HEK293 (cell line): ENCODE results near the gene CXCL17.
"Not testable (repeated sequence)": the region's sequence is repeated elsewhere in the genome, so short reads cannot be mapped to it uniquely, and the experiment has no call there.

Experiments used
- CTCF ChIA-PET: fragments of 350-600 bp; formaldehyde crosslinking; extraction: SDS; loops from one replicate; lab custom pipeline; 2021; ENCODE audit warnings: antibody characterized with exemption; lab: Yijun Ruan, JAX
- POLR2A ChIA-PET: fragments of 300-600 bp; formaldehyde crosslinking; extraction: SDS; loops from one replicate; lab custom pipeline; 2020; ENCODE audit warnings: antibody characterized with exemption, inconsistent platforms; lab: Yijun Ruan, JAX
- H3K27ac ChIP-seq: fragments of 200-500 bp; sonication (Bioruptor generic); 2 replicates; pipeline ENCODE4 v1.5.1; 2014; ENCODE audit warnings: low read depth, low read length, control low read depth, inconsistent platforms; ENCODE audit errors: extremely low read depth
- H3K36me3 ChIP-seq, 2 experiments: fragments of 200-500 bp in 1 of 2; sonication (Bioruptor generic) in 1 of 2; 1 replicate in 1 of 2; 2 replicates in 1 of 2; pipeline ENCODE4 v1.5.1; 2014 to 2017; ENCODE audit warnings: inconsistent platforms in 2 of 2, low read length in 2 of 2; ENCODE audit not compliant: control insufficient read depth in 2 of 2, insufficient read depth in 1 of 2
- H3K4me1 ChIP-seq: fragments of 200-500 bp; sonication (Bioruptor generic); 2 replicates; pipeline ENCODE4 v1.5.1; 2014; ENCODE audit warnings: mild to moderate bottlenecking, low read length, inconsistent platforms; ENCODE audit not compliant: control insufficient read depth, insufficient read depth
- H3K4me3 ChIP-seq: 2 replicates; pipeline ENCODE4 v1.5.1; 2011; ENCODE audit warnings: low read depth, mild to moderate bottlenecking, control low read depth, low read length, moderate library complexity
- H3K9me3 ChIP-seq: fragments of 200-500 bp; sonication (Bioruptor generic); 2 replicates; pipeline ENCODE4 v1.5.1; 2014; ENCODE audit warnings: low read depth, low read length, inconsistent platforms; ENCODE audit not compliant: control insufficient read depth, insufficient read depth
- KLF10 ChIP-seq: fragments of 450-650 bp; IDR thresholded peaks from 2 replicates; pipeline ENCODE4 v1.5.1; 2018; ENCODE audit warnings: missing biosample characterization, mild to moderate bottlenecking, missing genetic modification characterization
- KLF17 ChIP-seq: fragments of 450-650 bp; formaldehyde crosslinking; IDR thresholded peaks from 2 replicates; pipeline ENCODE4 v1.5.1; 2016; ENCODE audit warnings: missing biosample characterization, missing genetic modification characterization
- MZF1 ChIP-seq: fragments of 450-650 bp; formaldehyde crosslinking; IDR thresholded peaks from 2 replicates; pipeline ENCODE4 v1.5.1; 2017; ENCODE audit warnings: missing biosample characterization, missing genetic modification characterization, borderline replicate concordance
- REPIN1 ChIP-seq: fragments of 450-650 bp; formaldehyde crosslinking; IDR thresholded peaks from 2 replicates; pipeline ENCODE4 v1.5.1; 2017; ENCODE audit warnings: missing biosample characterization, missing genetic modification characterization, low read depth
- SCRT1 ChIP-seq: fragments of 450-650 bp; formaldehyde crosslinking; IDR thresholded peaks from 2 replicates; pipeline ENCODE4 v1.5.1; 2016; ENCODE audit warnings: missing biosample characterization, missing genetic modification characterization, borderline replicate concordance
- SCRT2 ChIP-seq: fragments of 450-650 bp; formaldehyde crosslinking; IDR thresholded peaks from 2 replicates; pipeline ENCODE4 v1.5.1; 2016; ENCODE audit warnings: missing biosample characterization, missing genetic modification characterization
- WT1 ChIP-seq: fragments of 450-650 bp; formaldehyde crosslinking; IDR thresholded peaks from 2 replicates; pipeline ENCODE4 v1.5.1; 2016; ENCODE audit warnings: missing biosample characterization, missing genetic modification characterization
- ZBTB17 ChIP-seq: fragments of 450-650 bp; formaldehyde crosslinking; IDR thresholded peaks from 2 replicates; pipeline ENCODE4 v1.5.1; 2016; ENCODE audit warnings: missing biosample characterization, missing genetic modification characterization
- ZBTB7A ChIP-seq: fragments of 450-650 bp; formaldehyde crosslinking; IDR thresholded peaks from 2 replicates; pipeline ENCODE4 v1.5.1; 2016; ENCODE audit warnings: low read depth, missing biosample characterization, missing genetic modification characterization
- ZNF10 ChIP-seq: fragments of 450-650 bp; formaldehyde crosslinking; IDR thresholded peaks from 2 replicates; pipeline ENCODE4 v1.5.1; 2017; ENCODE audit warnings: missing biosample characterization, missing genetic modification characterization
- ZNF157 ChIP-seq: fragments of 450-650 bp; formaldehyde crosslinking; IDR thresholded peaks from 2 replicates; pipeline ENCODE4 v1.5.1; 2016; ENCODE audit warnings: missing biosample characterization, missing genetic modification characterization
- ZNF311 ChIP-seq: fragments of 450-650 bp; formaldehyde crosslinking; IDR thresholded peaks from 2 replicates; pipeline ENCODE4 v1.5.1; 2017; ENCODE audit warnings: missing biosample characterization, missing genetic modification characterization, borderline replicate concordance
- ZNF335 ChIP-seq: fragments of 450-650 bp; formaldehyde crosslinking; conservative IDR thresholded peaks from 2 replicates; pipeline ENCODE4 v1.5.1; 2016; ENCODE audit warnings: missing biosample characterization, missing genetic modification characterization
- ZNF341 ChIP-seq: fragments of 450-650 bp; formaldehyde crosslinking; IDR thresholded peaks from 2 replicates; pipeline ENCODE4; 2016; ENCODE audit warnings: low read depth, missing biosample characterization, missing genetic modification characterization
- ZNF404 ChIP-seq: fragments of 450-650 bp; formaldehyde crosslinking; IDR thresholded peaks from 2 replicates; pipeline ENCODE4 v1.5.1; 2017; ENCODE audit warnings: missing biosample characterization, missing genetic modification characterization
- ZNF416 ChIP-seq: fragments of 450-650 bp; formaldehyde crosslinking; IDR thresholded peaks from 2 replicates; pipeline ENCODE4 v1.5.1; 2016; ENCODE audit warnings: missing biosample characterization, missing genetic modification characterization
- ZNF426 ChIP-seq: fragments of 450-650 bp; formaldehyde crosslinking; IDR thresholded peaks from 2 replicates; pipeline ENCODE4 v1.5.1; 2017; ENCODE audit warnings: missing biosample characterization, missing genetic modification characterization, mild to moderate bottlenecking, inconsistent platforms, moderate library complexity
- ZNF521 ChIP-seq: fragments of 450-650 bp; formaldehyde crosslinking; IDR thresholded peaks from 2 replicates; pipeline ENCODE4 v1.5.1; 2017; ENCODE audit warnings: missing biosample characterization, mild to moderate bottlenecking, missing genetic modification characterization
- ZNF530 ChIP-seq: fragments of 450-650 bp; formaldehyde crosslinking; IDR thresholded peaks from 2 replicates; pipeline ENCODE4 v1.5.1; 2016; ENCODE audit warnings: low read depth, missing biosample characterization, missing genetic modification characterization
- ZNF629 ChIP-seq: fragments of 450-650 bp; formaldehyde crosslinking; IDR thresholded peaks from 2 replicates; pipeline ENCODE4 v1.5.1; 2017; ENCODE audit warnings: missing biosample characterization, missing genetic modification characterization
- ZSCAN23 ChIP-seq: fragments of 450-650 bp; formaldehyde crosslinking; IDR thresholded peaks from 2 replicates; pipeline ENCODE4 v1.5.1; 2016; ENCODE audit warnings: missing biosample characterization, missing genetic modification characterization
- TF ChIP-seq, protein P1 (sequence below): fragments of 450-650 bp; formaldehyde crosslinking; IDR thresholded peaks from 2 replicates; pipeline ENCODE4 v1.5.1; 2016; ENCODE audit warnings: missing biosample characterization, missing genetic modification characterization

The CXCL17 gene

GRCh38 chr19:42485036-42485435 lies 42.3 kb upstream of the CXCL17 start:
- CTCF ChIA-PET = interaction anchor here (0.5 to 1.8 kb wide), 6 partner anchors 14 to 1836 kb away, joined by 3 to 6 read pairs (median 4); no protein-coding TSS in a partner anchor
- POLR2A ChIA-PET, H3K4me3 ChIP-seq, H3K9me3 ChIP-seq, H3K36me3 ChIP-seq, H3K27ac ChIP-seq: not testable (repeated sequence)
- H3K4me1 ChIP-seq = peaks cover 16% of the 10 kb centered on the region

DNA sequence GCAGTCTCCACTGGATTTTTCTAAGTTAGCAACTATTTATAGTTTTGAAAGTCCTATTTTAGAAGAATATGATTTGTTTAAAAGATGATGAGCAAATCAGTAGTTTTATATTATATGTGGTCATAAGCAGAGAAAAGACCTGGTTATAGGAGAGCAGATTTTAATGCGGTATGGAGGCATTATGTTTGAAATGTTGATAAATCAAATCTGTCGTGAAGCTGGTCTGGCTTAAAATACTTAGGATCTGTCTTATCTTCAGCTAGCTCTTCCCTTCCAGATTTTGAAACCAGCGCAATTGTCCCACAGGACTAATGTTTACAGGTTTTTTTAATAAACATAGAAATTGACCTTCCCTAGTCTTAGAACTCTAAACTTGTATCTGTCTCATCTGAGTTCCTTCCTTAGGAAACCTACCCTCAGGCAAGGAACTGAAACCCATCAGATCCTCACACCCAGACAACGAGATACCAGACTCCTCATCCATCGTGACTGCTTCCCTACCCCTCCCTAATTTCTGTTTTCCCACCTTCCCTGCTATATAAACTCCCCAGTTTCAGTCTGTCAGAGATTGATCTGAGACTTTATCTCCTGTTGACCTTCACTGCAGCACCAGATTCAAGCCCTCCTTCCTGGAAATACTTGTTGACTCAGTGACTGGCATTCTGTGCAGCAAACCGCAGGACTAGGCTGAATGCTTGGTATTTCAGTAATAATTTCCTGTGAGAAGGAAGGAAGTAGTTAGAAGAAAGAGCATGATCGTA lies 37.8 kb upstream of the CXCL17 start:
- Histone ChIP-seq H3K4me1 (peaks cover 7% of the 10 kb centered on the region), H3K27ac (no peak overlapping the region), H3K4me3 (no peak overlapping the region), H3K9me3 (no peaks in the 10 kb centered on the region), H3K36me3 (no peaks in the 10 kb centered on the region)
- ChIA-PET CTCF (interaction anchor here (1.0 kb wide), 1 partner anchor 9 kb away, joined by 6 read pairs; no protein-coding TSS in a partner anchor), POLR2A (no interaction called here)
- TF ChIP-seq SCRT2 (tag by site-specific recombination) (peak; percentile 91), SCRT1 (peak; percentile 66; the same call in 1 of the 2 replicates), REPIN1 (tag by site-specific recombination) (no peak), KLF17 (tag by site-specific recombination) (peak; percentile 73), ZBTB17 (peak; percentile 65), ZNF521 (no peak), WT1 (tag by site-specific recombination) (0 out of 2 replicates have a peak, but pooled peaks have one; percentile 30)

DNA sequence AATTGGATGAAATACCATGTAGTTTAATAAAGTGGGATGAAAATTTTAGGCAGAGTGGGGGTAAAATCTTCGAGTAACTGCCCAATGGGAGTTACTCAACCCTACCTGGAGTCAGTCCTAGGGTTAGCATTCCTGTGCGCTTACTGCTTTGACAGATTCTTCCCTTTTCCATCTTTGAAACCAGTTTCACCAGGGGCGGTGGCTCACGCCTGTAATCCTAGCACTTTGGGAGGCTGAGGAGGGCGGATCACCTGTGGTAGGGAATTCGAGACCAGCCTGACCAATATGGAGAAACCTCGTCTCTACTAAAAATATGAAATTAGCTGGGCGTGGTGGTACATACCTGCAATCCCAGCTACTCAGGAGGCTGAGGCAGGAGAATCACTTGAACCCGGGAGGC lies 37.0 kb upstream of the CXCL17 start:
- no peaks in the 10 kb centered on the region for H3K36me3 ChIP-seq
- POLR2A ChIA-PET = interaction anchor here (0.7 kb wide), 1 partner anchor 24 kb away, joined by 5 read pairs; no protein-coding TSS in a partner anchor
- H3K4me1 ChIP-seq = peaks cover 7% of the 10 kb centered on the region
- no peak overlapping the region for H3K27ac ChIP-seq
- CTCF ChIA-PET = interaction anchor here (0.6 to 2.3 kb wide), 5 partner anchors 8 to 39 kb away, joined by 3 to 14 read pairs (median 4); no protein-coding TSS in a partner anchor
- TF ChIP-seq KLF10 (tag by site-specific recombination) = no peak
- TF ChIP-seq, all 188 proteins: peak for 0
- H3K4me3 ChIP-seq = no peak overlapping the region
- no peaks in the 10 kb centered on the region for H3K9me3 ChIP-seq

DNA sequence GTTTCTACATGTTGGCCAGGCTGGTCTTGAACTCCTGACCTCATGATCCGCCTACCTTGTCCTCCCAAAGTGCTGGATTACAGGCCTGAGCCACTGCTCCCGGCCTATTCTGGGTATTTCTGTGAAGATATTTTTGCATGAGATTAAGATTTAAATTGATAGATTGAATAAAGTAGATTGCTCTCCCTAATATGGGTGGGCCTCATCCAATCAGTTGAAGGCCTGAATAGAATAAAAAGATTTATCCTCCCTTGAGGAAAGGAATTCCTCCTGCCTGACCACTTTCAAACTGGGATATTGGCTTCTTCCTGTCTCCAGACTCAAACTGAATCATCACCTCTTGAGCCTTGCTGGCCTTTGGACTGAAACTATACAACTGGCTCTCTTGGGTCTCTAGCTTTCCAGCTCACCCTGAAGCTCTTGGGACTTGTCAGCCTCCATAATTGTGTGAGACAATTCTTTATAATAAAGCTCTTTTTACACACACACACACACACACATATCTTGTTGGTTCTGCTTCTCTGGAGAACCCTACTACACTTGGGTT lies 36.1 kb upstream of the CXCL17 start:
- Histone ChIP-seq H3K4me1 (peaks cover 7% of the 10 kb centered on the region), H3K4me3 (no peak overlapping the region), H3K36me3 (no peaks in the 10 kb centered on the region), H3K27ac (no peak overlapping the region), H3K9me3 (no peaks in the 10 kb centered on the region)
- ChIA-PET CTCF (interaction anchor here (0.6 to 2.3 kb wide), 5 partner anchors 9 to 286 kb away, joined by 3 to 14 read pairs (median 4); partner anchors contain the start of gene CEACAM1), POLR2A (no interaction called here)
- TF ChIP-seq ZNF629 (tag by site-specific recombination) (no peak), ZNF10 (tag by site-specific recombination) (peak; percentile 99)

DNA sequence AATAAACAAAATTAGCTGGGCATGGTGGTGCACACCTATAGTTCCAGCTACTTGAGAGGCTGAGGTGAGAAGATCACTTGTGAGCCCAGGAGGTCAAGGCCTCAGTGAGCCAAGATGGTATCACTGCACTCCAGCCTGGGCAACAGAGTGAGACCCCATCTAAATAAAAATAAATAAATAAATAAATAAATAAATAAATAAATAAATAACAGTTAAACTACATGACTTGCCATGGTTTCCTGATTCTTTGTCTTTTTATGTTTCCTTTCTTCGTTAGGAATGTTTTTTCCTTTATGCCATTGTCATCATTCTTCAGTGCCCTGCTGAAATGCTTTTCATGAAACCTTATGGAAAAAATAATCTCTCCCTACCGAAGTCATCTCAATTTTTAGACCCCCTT lies 35.2 kb upstream of the CXCL17 start:
- no peaks in the 10 kb centered on the region for H3K9me3 ChIP-seq
- no peak overlapping the region for H3K27ac ChIP-seq
- H3K4me3 ChIP-seq = no peak overlapping the region
- H3K36me3 ChIP-seq = no peaks in the 10 kb centered on the region
- ChIA-PET CTCF (interaction anchor here (0.6 to 2.3 kb wide), 3 partner anchors 37 to 341 kb away, joined by 3 to 14 read pairs (median 4); partner anchors contain the start of gene CEACAM1), POLR2A (no interaction called here)
- H3K4me1 ChIP-seq = peaks cover 7% of the 10 kb centered on the region
- no peak for TF ChIP-seq ZSCAN23 (tag by site-specific recombination)
- 0 out of 2 replicates have a peak, but pooled peaks have one; percentile 40 for TF ChIP-seq ZNF404 (tag by site-specific recombination)
- TF ChIP-seq ZNF157 (tag by site-specific recombination) = no peak
- no peak for TF ChIP-seq ZNF416 (tag by site-specific recombination)
- TF ChIP-seq, protein P1, sequence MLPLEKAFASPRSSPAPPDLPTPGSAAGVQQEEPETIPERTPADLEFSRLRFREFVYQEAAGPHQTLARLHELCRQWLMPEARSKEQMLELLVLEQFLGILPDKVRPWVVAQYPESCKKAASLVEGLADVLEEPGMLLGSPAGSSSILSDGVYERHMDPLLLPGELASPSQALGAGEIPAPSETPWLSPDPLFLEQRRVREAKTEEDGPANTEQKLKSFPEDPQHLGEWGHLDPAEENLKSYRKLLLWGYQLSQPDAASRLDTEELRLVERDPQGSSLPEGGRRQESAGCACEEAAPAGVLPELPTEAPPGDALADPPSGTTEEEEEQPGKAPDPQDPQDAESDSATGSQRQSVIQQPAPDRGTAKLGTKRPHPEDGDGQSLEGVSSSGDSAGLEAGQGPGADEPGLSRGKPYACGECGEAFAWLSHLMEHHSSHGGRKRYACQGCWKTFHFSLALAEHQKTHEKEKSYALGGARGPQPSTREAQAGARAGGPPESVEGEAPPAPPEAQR (tag by site-specific recombination) = no peak
- TF ChIP-seq ZNF426 (tag by site-specific recombination) = peak; percentile 90
- TF ChIP-seq MZF1 (tag by site-specific recombination) = no peak; the same call in 1 of the 2 replicates
- no peak for TF ChIP-seq ZNF311 (tag by site-specific recombination)
- TF ChIP-seq ZBTB7A (tag by site-specific recombination) = no peak
- TF ChIP-seq ZNF341 (tag by site-specific recombination) = no peak
- 0 out of 2 replicates have a peak, but pooled peaks have one; percentile 79 for TF ChIP-seq ZNF530 (tag by site-specific recombination)
- no peak for TF ChIP-seq ZNF335
